PC-9 (cell line): ENCODE results near the gene VEGFB. TPM values are rescaled to one million over a fixed set of nuclear protein-coding genes. Genes with fewer than 3 reads are reported as not detected.

Experiments
- BruUV-seq: library from RNA; stranded (reverse); fragments of 400-500 nt; replicated peaks from 2 replicates; lab custom pipeline; 2021; lab: Mats Ljungman, UMichigan
- CTCF ChIA-PET: fragments of 300-600 bp; sonication (Branson Sonifier 250); formaldehyde crosslinking; loops from one replicate; lab custom pipeline; 2022; ENCODE audit warnings: antibody characterized with exemption; lab: Charles Lee
- POLR2A ChIA-PET: fragments of 300-600 bp; sonication (Branson Sonifier 250); formaldehyde crosslinking; loops from one replicate; lab custom pipeline; 2022; ENCODE audit warnings: antibody characterized with exemption; ENCODE audit not compliant: unreplicated experiment; lab: Charles Lee
- DNase-seq, 2 experiments: peaks; one replicate each; pipeline versions ENCODE4 v3.0.0 to v3.0.0-alpha.2; 2015 to 2022; ENCODE audit warnings: mixed read lengths in 1 of 2
- H2AFZ ChIP-seq: fragments of 200-600 bp; sonication (generic); 2 replicates; pipeline ENCODE4 v1.8.1; 2017; ENCODE audit warnings: antibody characterized with exemption
- H3F3A ChIP-seq: fragments of 200-600 bp; sonication (generic); 2 replicates; pipeline ENCODE4 v1.8.1; 2017; ENCODE audit warnings: antibody characterized with exemption, mild to moderate bottlenecking, low read depth; ENCODE audit not compliant: insufficient read depth
- H3K27ac ChIP-seq: fragments of 200-600 bp; sonication (generic); 2 replicates; pipeline ENCODE4 v1.6.1; 2016; ENCODE audit warnings: mixed run types
- H3K27me3 ChIP-seq: fragments of 200-600 bp; sonication (generic); 2 replicates; pipeline ENCODE4 v1.6.1; 2016; ENCODE audit warnings: low read depth, mixed run types; ENCODE audit not compliant: insufficient read depth
- H3K36me3 ChIP-seq: fragments of 200-600 bp; sonication (generic); 2 replicates; pipeline ENCODE4 v1.6.1; 2016; ENCODE audit warnings: low read depth, mixed run types
- H3K4me1 ChIP-seq: fragments of 200-600 bp; sonication (generic); replicated peaks from 2 replicates; pipeline ENCODE4 v1.6.1; 2016; ENCODE audit warnings: mixed run types; ENCODE audit not compliant: insufficient read depth
- H3K4me2 ChIP-seq: fragments of 200-600 bp; sonication (generic); 2 replicates; pipeline ENCODE4 v1.6.1; 2017; ENCODE audit warnings: mixed run types
- H3K4me3 ChIP-seq: fragments of 200-600 bp; sonication (generic); 2 replicates; pipeline ENCODE4 v1.6.1; 2016; ENCODE audit warnings: mixed run types
- H3K79me2 ChIP-seq: fragments of 200-600 bp; sonication (generic); 2 replicates; pipeline ENCODE4 v1.6.1; 2017; ENCODE audit warnings: low read depth, mixed run types
- H3K9me2 ChIP-seq: fragments of 200-600 bp; sonication (generic); 2 replicates; pipeline ENCODE4 v1.8.1; 2017; ENCODE audit warnings: mild to moderate bottlenecking; ENCODE audit not compliant: insufficient read depth
- H3K9me3 ChIP-seq: fragments of 200-600 bp; sonication (generic); 2 replicates; pipeline ENCODE4 v1.8.1; 2016; ENCODE audit warnings: low read depth; ENCODE audit not compliant: insufficient read depth
- H4K20me1 ChIP-seq: fragments of 200-600 bp; sonication (generic); 2 replicates; pipeline ENCODE4 v1.8.1; 2017; ENCODE audit not compliant: insufficient read depth
- EZH2 ChIP-seq: fragments of 200-600 bp; sonication (generic); IDR thresholded peaks from 2 replicates; pipeline ENCODE4 v1.8.0; 2017; ENCODE audit warnings: antibody characterized with exemption, low read depth
- intact Hi-C: fragments of 100-400 bp; cut with micrococcal nuclease; formaldehyde crosslinking; loops from one replicate; pipeline ENCODE4 v1.10.0; 2022; ENCODE audit not compliant: unreplicated experiment
- total RNA-seq: library from RNA; stranded (reverse); gene quantifications from 2 replicates; pipeline ENCODE4 v1.2.3, GENCODE V29; 2021
- TF ChIP-seq, protein P1 (sequence below): fragments of 200-600 bp; sonication (generic); conservative IDR thresholded peaks from 2 replicates; pipeline ENCODE4 v1.6.1; 2017; ENCODE audit warnings: mixed run types, antibody characterized with exemption, mild to moderate bottlenecking, moderate library complexity

Gene VEGFB
- total RNA-seq, 1 experiment from 2014 or later: 129 TPM

GRCh38 chr11:64264371-64264852 is 30.0 kb downstream of the VEGFB start:
- Histone ChIP-seq H3K4me2 (no peak overlapping the region), H3K79me2 (no peaks in the 10 kb centered on the region), H3K4me1 (peaks cover 14% of the 10 kb centered on the region), H3K9me2 (no peaks in the 10 kb centered on the region), H3K4me3 (no peak overlapping the region), H3K36me3 (peaks cover 9% of the 10 kb centered on the region; the same call in 1 of the 2 replicates), H2AFZ (no peak overlapping the region), H3K27ac (no peak overlapping the region), H3K27me3 (no peaks in the 10 kb centered on the region), H3F3A (peaks cover 28% of the 10 kb centered on the region), H4K20me1 (no peaks in the 10 kb centered on the region), H3K9me3 (no peaks in the 10 kb centered on the region)
- TF ChIP-seq, protein P1, sequence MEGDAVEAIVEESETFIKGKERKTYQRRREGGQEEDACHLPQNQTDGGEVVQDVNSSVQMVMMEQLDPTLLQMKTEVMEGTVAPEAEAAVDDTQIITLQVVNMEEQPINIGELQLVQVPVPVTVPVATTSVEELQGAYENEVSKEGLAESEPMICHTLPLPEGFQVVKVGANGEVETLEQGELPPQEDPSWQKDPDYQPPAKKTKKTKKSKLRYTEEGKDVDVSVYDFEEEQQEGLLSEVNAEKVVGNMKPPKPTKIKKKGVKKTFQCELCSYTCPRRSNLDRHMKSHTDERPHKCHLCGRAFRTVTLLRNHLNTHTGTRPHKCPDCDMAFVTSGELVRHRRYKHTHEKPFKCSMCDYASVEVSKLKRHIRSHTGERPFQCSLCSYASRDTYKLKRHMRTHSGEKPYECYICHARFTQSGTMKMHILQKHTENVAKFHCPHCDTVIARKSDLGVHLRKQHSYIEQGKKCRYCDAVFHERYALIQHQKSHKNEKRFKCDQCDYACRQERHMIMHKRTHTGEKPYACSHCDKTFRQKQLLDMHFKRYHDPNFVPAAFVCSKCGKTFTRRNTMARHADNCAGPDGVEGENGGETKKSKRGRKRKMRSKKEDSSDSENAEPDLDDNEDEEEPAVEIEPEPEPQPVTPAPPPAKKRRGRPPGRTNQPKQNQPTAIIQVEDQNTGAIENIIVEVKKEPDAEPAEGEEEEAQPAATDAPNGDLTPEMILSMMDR: no peak
- TF ChIP-seq EZH2: no peak
- CTCF ChIA-PET: interaction anchor here (0.6 kb wide), 1 partner anchor 918 kb away, joined by 8 read pairs; no protein-coding TSS in a partner anchor
- no TSS peak for BruUV-seq
- intact Hi-C loops: no loop called here
- peak in 1 of 2 experiments; percentile 28 for DNase-seq
- POLR2A ChIA-PET: no interaction called here

GRCh38 chr11:64265176-64266160 is 31.1 kb downstream of the VEGFB start:
- TF ChIP-seq, protein P1: no peak
- TF ChIP-seq EZH2: no peak
- Histone ChIP-seq H3K4me3 (no peak overlapping the region), H3F3A (peaks cover 31% of the 10 kb centered on the region), H3K27ac (no peak overlapping the region), H3K9me2 (no peaks in the 10 kb centered on the region), H3K27me3 (no peaks in the 10 kb centered on the region), H3K4me1 (peaks cover 14% of the 10 kb centered on the region), H3K79me2 (no peaks in the 10 kb centered on the region), H4K20me1 (no peaks in the 10 kb centered on the region), H3K4me2 (no peak overlapping the region), H3K36me3 (peaks cover 9% of the 10 kb centered on the region; the same call in 1 of the 2 replicates), H2AFZ (no peak overlapping the region), H3K9me3 (no peaks in the 10 kb centered on the region)
- ChIA-PET CTCF (no interaction called here), POLR2A (no interaction called here)
- intact Hi-C loops: no loop called here
- DNase-seq: peak in 1 of 2 experiments; percentile 17
- no TSS peak for BruUV-seq

DNA sequence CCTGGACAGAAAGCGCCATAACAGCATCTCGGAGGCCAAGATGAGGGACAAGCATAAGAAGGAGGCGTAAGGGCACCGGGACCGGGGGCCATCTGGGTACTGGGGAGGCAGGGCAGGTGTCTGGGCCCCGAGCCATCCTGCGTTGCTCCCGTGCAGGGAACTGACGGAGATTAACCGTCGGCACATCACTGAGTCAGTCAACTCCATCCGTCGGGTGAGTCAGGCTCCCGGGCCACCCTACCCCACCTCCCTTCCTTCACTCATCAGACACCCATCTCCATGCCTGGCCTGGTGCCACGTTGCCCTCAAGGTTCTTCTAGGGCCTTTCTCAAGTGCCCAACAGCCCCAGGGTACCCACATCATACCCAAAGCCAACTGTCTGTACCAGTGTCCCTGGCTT is 32.0 kb downstream of the VEGFB start:
- H3K9me2 ChIP-seq: no peaks in the 10 kb centered on the region
- peaks cover 14% of the 10 kb centered on the region for H3K4me1 ChIP-seq
- TF ChIP-seq, protein P1: no peak
- TF ChIP-seq EZH2: no peak
- no peaks in the 10 kb centered on the region for H3K9me3 ChIP-seq
- H3F3A ChIP-seq: peaks cover 33% of the 10 kb centered on the region
- ChIA-PET POLR2A (no interaction called here), CTCF (interaction anchor here (0.6 to 1.7 kb wide), 2 partner anchors 9 to 52 kb away, joined by 3 read pairs; no protein-coding TSS in a partner anchor)
- H3K27ac ChIP-seq: no peak overlapping the region
- H3K4me3 ChIP-seq: no peak overlapping the region
- peaks cover 9% of the 10 kb centered on the region; the same call in 1 of the 2 replicates for H3K36me3 ChIP-seq
- no peaks in the 10 kb centered on the region for H3K27me3 ChIP-seq
- no peak for DNase-seq
- H3K79me2 ChIP-seq: no peaks in the 10 kb centered on the region
- H4K20me1 ChIP-seq: no peaks in the 10 kb centered on the region
- intact Hi-C loops: no loop called here
- BruUV-seq: no TSS peak
- H2AFZ ChIP-seq: no peak overlapping the region
- no peak overlapping the region for H3K4me2 ChIP-seq
